Activated naive CD8-positive, alpha-beta T cell treated with anti-CD3 and anti-CD28 coated beads, Interleukin-2, amount 50 U/mL, for 16 hours (primary cell): ENCODE data around the gene FYCO1.
A peak's percentile ranks its signal among the peaks of the same experiment; 100 is the strongest.

ENCODE experiments used
- DNase-seq: peaks from one replicate; pipeline ENCODE4 v3.0.0-alpha.2; 2020; ENCODE audit warnings: low read depth, low spot score

The FYCO1 gene

GRCh38 chr3:45943207-45943846, 52.3 kb downstream of the FYCO1 start, which contains the start of gene CXCR6:
TSS of gene CXCR6 (plus strand) at chr3:45943464. CDS start at chr3:45946482, 3,018 bp downstream.
- DNase-seq: no peak

GRCh38 chr3:45942051-45942825, 53.4 kb downstream of the FYCO1 start:
- no peak for DNase-seq

- DNase-seq: no peak
Measured at GRCh38 chr3:45940781-45941365, 54.8 kb downstream of the FYCO1 start.

- no peak for DNase-seq
Measured at GRCh38 chr3:45940004-45940780, 55.4 kb downstream of the FYCO1 start.

GRCh38 chr3:45939341-45939771, 56.3 kb downstream of the FYCO1 start:
- DNase-seq: no peak

GRCh38 chr3:45938864-45939263, 56.8 kb downstream of the FYCO1 start:
- peak; percentile 79 for DNase-seq

- DNase-seq: no peak
Measured at GRCh38 chr3:45938043-45938435, 57.6 kb downstream of the FYCO1 start.

- no peak for DNase-seq
Measured at GRCh38 chr3:45937206-45938042, 58.2 kb downstream of the FYCO1 start.

- no peak for DNase-seq
Measured at GRCh38 chr3:45936261-45936660, 59.4 kb downstream of the FYCO1 start.

GRCh38 chr3:45933591-45933990, 62.0 kb downstream of the FYCO1 start:
- no peak for DNase-seq

GRCh38 chr3:45932112-45932511, 63.5 kb downstream of the FYCO1 start:
- DNase-seq: no peak

GRCh38 chr3:45931496-45931895, 64.1 kb downstream of the FYCO1 start:
- DNase-seq: no peak

GRCh38 chr3:45929042-45929679, 66.5 kb downstream of the FYCO1 start:
- DNase-seq: peak; percentile 39

GRCh38 chr3:45927881-45928280, 67.7 kb downstream of the FYCO1 start:
- no peak for DNase-seq

GRCh38 chr3:45923755-45924154, 71.9 kb downstream of the FYCO1 start:
- DNase-seq: no peak

- DNase-seq: no peak
Measured at GRCh38 chr3:45922950-45923590, 72.6 kb downstream of the FYCO1 start.

GRCh38 chr3:45922039-45922326, 73.6 kb downstream of the FYCO1 start:
- DNase-seq: no peak

- no peak for DNase-seq
Measured at GRCh38 chr3:45921158-45922038, 74.2 kb downstream of the FYCO1 start.
